NB4 (cell line): ENCODE data around the gene GRM2.

Experiments
- DNase-seq: peaks from one replicate; pipeline ENCODE4 v3.0.0; 2010; ENCODE audit warnings: low read depth
- H3K4me3 ChIP-seq: one replicate; pipeline ENCODE4 v1.5.1; 2011; ENCODE audit warnings: mild to moderate bottlenecking, low read depth, low read length, moderate library complexity
- MAX ChIP-seq: IDR thresholded peaks from 2 replicates; pipeline ENCODE4 v1.6.1; 2011; ENCODE audit warnings: low read depth, low read length
- MYC ChIP-seq: IDR thresholded peaks from 2 replicates; pipeline ENCODE4 v1.6.1; 2011; ENCODE audit warnings: low read depth, low read length
- POLR2A ChIP-seq: IDR thresholded peaks from 2 replicates; pipeline ENCODE4 v1.6.1; 2011; ENCODE audit warnings: mild to moderate bottlenecking; ENCODE audit not compliant: insufficient read length; ENCODE audit errors: extremely low read depth
- TF ChIP-seq, protein P1 (sequence below): IDR thresholded peaks from one replicate; pipeline ENCODE4 v1.5.1; 2012; ENCODE audit warnings: low read depth, low read length

GRM2 gene

DNA sequence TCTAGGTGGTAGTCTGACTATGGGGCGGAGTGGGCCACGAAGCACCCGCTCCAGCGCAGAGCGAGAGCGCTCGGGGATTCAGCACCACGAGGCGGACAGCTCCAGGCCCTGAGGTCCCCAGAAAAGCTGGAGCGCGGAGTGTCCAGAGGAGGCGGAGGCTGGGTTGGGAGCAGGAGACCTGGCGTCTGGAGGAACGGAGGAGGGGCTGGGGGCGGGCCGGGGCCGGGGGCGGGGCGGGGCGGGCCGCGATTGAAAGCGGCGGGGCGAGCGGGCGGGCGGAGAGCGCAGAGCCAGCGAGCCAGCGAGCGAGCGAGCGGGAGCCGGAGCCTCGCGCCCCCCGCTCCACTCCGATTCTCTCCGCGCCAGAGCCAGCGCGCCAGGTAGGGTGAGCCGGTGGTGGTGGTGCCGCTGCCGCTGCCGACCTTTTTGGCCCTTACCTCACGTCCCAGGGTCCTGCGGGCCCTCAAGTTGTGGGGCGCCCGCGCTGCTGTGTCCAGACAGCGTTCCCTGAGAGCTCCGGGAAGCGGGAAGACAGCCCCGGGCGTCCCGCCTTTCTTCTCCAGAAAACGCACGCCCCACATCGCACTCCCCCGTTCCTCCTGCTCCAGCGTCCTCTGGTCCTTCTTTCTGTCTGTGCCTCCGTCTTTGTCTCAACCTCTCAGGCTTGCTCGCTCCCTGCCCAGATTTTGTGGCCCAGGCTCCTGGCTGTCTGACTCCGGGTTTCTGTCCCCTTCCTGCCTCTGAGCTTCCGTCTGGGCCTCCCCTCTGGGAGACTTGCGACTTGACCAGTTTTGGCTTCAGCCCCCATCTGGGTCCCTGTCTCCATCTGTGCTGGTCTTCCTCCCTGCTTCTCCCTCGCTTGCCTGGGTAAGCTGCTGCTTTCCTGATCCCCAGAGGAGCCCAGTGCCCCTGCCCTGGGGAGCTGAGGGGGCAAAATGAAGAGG is at the start of gene GRM2:
TSS of gene GRM2 (plus strand) at position 281 of the 944 bp plus-strand sequence. CDS start 1,916 bp downstream, outside the sequence.
- TF ChIP-seq POLR2A: no peak
- TF ChIP-seq, protein P1, sequence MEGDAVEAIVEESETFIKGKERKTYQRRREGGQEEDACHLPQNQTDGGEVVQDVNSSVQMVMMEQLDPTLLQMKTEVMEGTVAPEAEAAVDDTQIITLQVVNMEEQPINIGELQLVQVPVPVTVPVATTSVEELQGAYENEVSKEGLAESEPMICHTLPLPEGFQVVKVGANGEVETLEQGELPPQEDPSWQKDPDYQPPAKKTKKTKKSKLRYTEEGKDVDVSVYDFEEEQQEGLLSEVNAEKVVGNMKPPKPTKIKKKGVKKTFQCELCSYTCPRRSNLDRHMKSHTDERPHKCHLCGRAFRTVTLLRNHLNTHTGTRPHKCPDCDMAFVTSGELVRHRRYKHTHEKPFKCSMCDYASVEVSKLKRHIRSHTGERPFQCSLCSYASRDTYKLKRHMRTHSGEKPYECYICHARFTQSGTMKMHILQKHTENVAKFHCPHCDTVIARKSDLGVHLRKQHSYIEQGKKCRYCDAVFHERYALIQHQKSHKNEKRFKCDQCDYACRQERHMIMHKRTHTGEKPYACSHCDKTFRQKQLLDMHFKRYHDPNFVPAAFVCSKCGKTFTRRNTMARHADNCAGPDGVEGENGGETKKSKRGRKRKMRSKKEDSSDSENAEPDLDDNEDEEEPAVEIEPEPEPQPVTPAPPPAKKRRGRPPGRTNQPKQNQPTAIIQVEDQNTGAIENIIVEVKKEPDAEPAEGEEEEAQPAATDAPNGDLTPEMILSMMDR: no peak
- TF ChIP-seq MAX: no peak
- no peak within 1 kb of the TSS for H3K4me3 ChIP-seq
- DNase-seq: no peak

- no peak for TF ChIP-seq MYC
- TF ChIP-seq, protein P1: no peak
- no peak for TF ChIP-seq POLR2A
- no peak for TF ChIP-seq MAX
- no peak overlapping the region for H3K4me3 ChIP-seq
- DNase-seq: no peak
These were observed 49.6 kb upstream of the GRM2 start for GRCh38 chr3:51657234-51657633.

DNA sequence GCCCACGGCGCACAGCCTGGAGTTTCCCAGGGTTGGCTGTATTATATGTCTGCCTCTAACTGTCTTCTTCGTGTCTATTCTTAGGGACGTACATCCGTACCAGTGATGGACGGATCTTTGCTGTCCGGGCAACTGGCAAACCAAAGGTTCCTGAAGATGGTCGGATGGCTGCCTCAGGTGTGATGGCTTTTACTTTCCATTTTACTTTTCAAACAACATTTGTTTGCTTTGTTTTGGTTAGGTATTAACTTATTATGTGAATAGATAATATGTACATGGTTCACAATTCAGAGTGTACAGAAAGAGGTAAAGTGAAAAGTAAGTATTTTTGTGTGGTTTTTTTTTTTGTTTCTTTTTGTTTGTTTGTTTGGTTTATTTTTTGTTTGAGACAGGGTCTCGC is 46.9 kb upstream of the GRM2 start:
- DNase-seq: no peak
- H3K4me3 ChIP-seq: no peak overlapping the region
- TF ChIP-seq, protein P1: no peak
- no peak for TF ChIP-seq MAX
- TF ChIP-seq MYC: no peak
- no peak for TF ChIP-seq POLR2A

GRCh38 chr3:51662456-51662855 is 44.4 kb upstream of the GRM2 start:
- H3K4me3 ChIP-seq: no peak overlapping the region
- TF ChIP-seq MYC (no peak), POLR2A (no peak), MAX (no peak)
- TF ChIP-seq, protein P1: no peak
- no peak for DNase-seq

DNA sequence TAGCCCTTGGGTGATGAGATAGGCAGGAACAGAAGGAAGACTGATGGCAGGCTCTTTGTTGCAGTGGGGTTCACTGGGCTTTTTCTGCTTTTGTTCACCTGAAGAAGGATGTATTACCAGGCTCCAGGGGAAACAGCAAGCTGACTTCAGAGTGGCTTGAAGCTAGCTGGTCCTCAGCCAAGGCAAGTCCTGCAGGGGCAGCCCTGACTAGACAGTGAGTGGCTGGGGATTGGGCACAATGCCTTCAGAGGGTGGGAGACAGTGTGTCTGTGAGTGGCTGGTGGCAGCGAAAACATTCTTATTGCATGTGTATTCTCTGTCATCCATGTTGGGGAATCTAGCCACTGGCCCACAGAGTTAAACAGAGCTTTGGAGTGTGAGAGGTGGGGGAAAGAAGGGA is 38.1 kb upstream of the GRM2 start:
- DNase-seq: peak; percentile 14
- TF ChIP-seq MYC (no peak), POLR2A (no peak), MAX (no peak)
- TF ChIP-seq, protein P1: no peak
- H3K4me3 ChIP-seq: no peak overlapping the region
